Endothelial cell of umbilical vein (primary cell): ENCODE data around the gene MCU. TPM values are rescaled to one million over a fixed set of nuclear protein-coding genes. Genes with fewer than 3 reads are reported as not detected.

ENCODE experiments used
- BruUV-seq: library from RNA; stranded (reverse); fragments of 400-500 nt; replicated peaks from 2 replicates; lab custom pipeline; 2021; lab: Mats Ljungman, UMichigan
- CTCF ChIA-PET: fragments of 300-600, 350-600 bp; sonication (Branson Sonifier 250); formaldehyde crosslinking; loops from one replicate; lab custom pipeline; 2021; ENCODE audit warnings: antibody characterized with exemption, inconsistent platforms; lab: Charles Lee
- POLR2A ChIA-PET: fragments of 300-600, 350-600 bp; sonication (Branson Sonifier 250); formaldehyde crosslinking; loops from one replicate; lab custom pipeline; 2021; ENCODE audit warnings: antibody characterized with exemption, inconsistent platforms; lab: Charles Lee
- DNase-seq: peaks from one replicate; pipeline ENCODE4 v3.0.0-alpha.2; 2011; ENCODE audit warnings: low read depth, low spot score
- FAIRE-seq: peaks from 2 replicates; lab custom pipeline; 2011; peaks lifted over from hg19 to GRCh38; lab: Jason Lieb, UNC
- H2AFZ ChIP-seq: 2 replicates; pipeline ENCODE4 v1.6.0; 2012; ENCODE audit warnings: low read depth, low read length, control low read depth, inconsistent platforms
- H3K27ac ChIP-seq: 2 replicates; pipeline ENCODE4 v1.5.1; 2011; ENCODE audit warnings: low read depth, mild to moderate bottlenecking, control low read depth, low read length, moderate library complexity; ENCODE audit not compliant: insufficient read depth
- H3K27me3 ChIP-seq, 2 experiments: 2 replicates each; pipeline versions ENCODE4 v1.6.0 to v1.6.1; 2011; ENCODE audit warnings: low read length in 2 of 2, mixed read lengths in 1 of 2; ENCODE audit not compliant: control insufficient read depth in 2 of 2, insufficient read depth in 2 of 2
- H3K36me3 ChIP-seq, 2 experiments: 2 replicates in 1 of 2; 3 replicates in 1 of 2; pipeline ENCODE4 v1.5.1; 2011; ENCODE audit warnings: low read length in 2 of 2, mild to moderate bottlenecking in 1 of 2, moderate library complexity in 1 of 2; ENCODE audit not compliant: control insufficient read depth in 2 of 2, insufficient read depth in 2 of 2; ENCODE audit errors: extremely low read depth in 1 of 2
- H3K4me1 ChIP-seq: 3 replicates; pipeline ENCODE4 v1.5.1; 2011; ENCODE audit warnings: mild to moderate bottlenecking, low read length; ENCODE audit not compliant: control insufficient read depth, insufficient read depth; ENCODE audit errors: extremely low read depth
- H3K4me2 ChIP-seq: 2 replicates; pipeline ENCODE4 v1.6.1; 2011; ENCODE audit warnings: low read length, control low read depth, mixed read lengths; ENCODE audit not compliant: insufficient read depth
- H3K4me3 ChIP-seq, 3 experiments: fragments of 200-600 bp in 1 of 3; sonication (generic), shearing (Covaris generic) in 1 of 3; replicated peaks in 1 of 3; 2 replicates each; pipeline ENCODE4 v1.5.1; 2011 to 2016; ENCODE audit warnings: control low read depth in 3 of 3, low read length in 3 of 3, mild to moderate bottlenecking in 2 of 3, inconsistent platforms in 1 of 3, low read depth in 1 of 3, moderate library complexity in 1 of 3; ENCODE audit not compliant: insufficient read depth in 1 of 3
- H3K79me2 ChIP-seq: 2 replicates; pipeline ENCODE4 v1.6.0; 2012; ENCODE audit warnings: low read length, inconsistent platforms; ENCODE audit not compliant: control insufficient read depth, insufficient read depth
- H3K9ac ChIP-seq: replicated peaks from 2 replicates; pipeline ENCODE3; 2011; ENCODE audit warnings: low read length, control low read depth; ENCODE audit not compliant: insufficient read depth; ENCODE audit errors: extremely low read depth
- H3K9me1 ChIP-seq: replicated peaks from 3 replicates; pipeline ENCODE4 v1.6.0; 2011; ENCODE audit warnings: mild to moderate bottlenecking, low read length; ENCODE audit not compliant: control insufficient read depth, insufficient read depth; ENCODE audit errors: extremely low read depth
- H3K9me3 ChIP-seq: replicated peaks from 2 replicates; pipeline ENCODE4 v1.5.1; 2012; ENCODE audit warnings: low read length, inconsistent platforms; ENCODE audit not compliant: control insufficient read depth, insufficient read depth
- H4K20me1 ChIP-seq: replicated peaks from 2 replicates; pipeline ENCODE3; 2011; ENCODE audit warnings: mild to moderate bottlenecking, low read length; ENCODE audit not compliant: control insufficient read depth, insufficient read depth; ENCODE audit errors: extremely low read depth
- CTCF ChIP-seq, 2 donors: IDR thresholded peaks; 1 replicate in 1 of 2; 2 replicates in 1 of 2; pipeline ENCODE4 v1.5.1; 2011; ENCODE audit warnings: low read length in 2 of 2, mild to moderate bottlenecking in 2 of 2, moderate library complexity in 2 of 2, control low read depth in 1 of 2, inconsistent platforms in 1 of 2, low read depth in 1 of 2; ENCODE audit not compliant: insufficient read depth in 1 of 2; ENCODE audit errors: extremely low read depth in 1 of 2
- EZH2 ChIP-seq: IDR thresholded peaks from 2 replicates; pipeline ENCODE4 v1.6.1; 2012; ENCODE audit warnings: borderline replicate concordance, low read depth, mild to moderate bottlenecking, moderate library complexity, low read length, inconsistent platforms; ENCODE audit not compliant: severe bottlenecking
- FOS ChIP-seq: IDR thresholded peaks from 2 replicates; pipeline ENCODE4 v1.6.1; 2011; ENCODE audit warnings: mild to moderate bottlenecking, low read length, moderate library complexity, borderline replicate concordance; ENCODE audit not compliant: insufficient read depth
- GATA2 ChIP-seq: IDR thresholded peaks from 2 replicates; pipeline ENCODE4 v1.7.0; 2011; ENCODE audit warnings: low read depth, mild to moderate bottlenecking, moderate library complexity, mixed read lengths, low read length; ENCODE audit not compliant: insufficient read length, insufficient read depth
- JUN ChIP-seq: IDR thresholded peaks from 2 replicates; pipeline ENCODE4 v1.6.1; 2011; ENCODE audit warnings: borderline replicate concordance, low read depth; ENCODE audit not compliant: insufficient read length, insufficient read depth
- MAX ChIP-seq: IDR thresholded peaks from 2 replicates; pipeline ENCODE4 v1.6.1; 2011; ENCODE audit not compliant: insufficient read depth, insufficient read length
- MYC ChIP-seq: IDR thresholded peaks from one replicate; pipeline ENCODE4 v1.6.1; 2011; ENCODE audit warnings: mild to moderate bottlenecking, low read depth, low read length
- POLR2A ChIP-seq: IDR thresholded peaks from 2 replicates; pipeline ENCODE4 v1.6.1; 2012; ENCODE audit warnings: low read depth, mild to moderate bottlenecking, control low read depth, low read length
- POLR2AphosphoS5 ChIP-seq: IDR thresholded peaks from 2 replicates; pipeline ENCODE4 v1.6.1; 2012; ENCODE audit warnings: low read depth, mild to moderate bottlenecking, control low read depth, low read length, moderate library complexity; ENCODE audit not compliant: insufficient read depth
- dilution Hi-C: fragments of 300-500 bp; cut with MboI; formaldehyde crosslinking; loops from one replicate; pipeline ENCODE4 v1.15.0; 2019; ENCODE audit warnings: low sequenced_read_pairs; ENCODE audit not compliant: extremely low pct_ligation_motif_present
- intact Hi-C: fragments of 100-400 bp; cut with micrococcal nuclease; formaldehyde crosslinking; loops from one replicate; pipeline ENCODE4 v1.10.0; 2022
- polyA plus RNA-seq, 4 experiments: library from polyadenylated mRNA; depleted of rRNA in 3 of 4; stranded (reverse) in 3 of 4; unstranded in 1 of 4; fragments of >200 nt; gene quantifications; 2 replicates each; pipeline versions ENCODE4 v1.2.1 to v1.2.3, GENCODE V29; 2011 to 2012; ENCODE audit warnings: missing spikeins in 1 of 4
- total RNA-seq: library from RNA; stranded (reverse); gene quantifications from 2 replicates; pipeline ENCODE4 v1.2.3, GENCODE V29; 2021

Gene MCU
- total and polyA plus RNA-seq, 2 donors (not counting 3 experiments of a cell fraction or from before 2014, with no cell fraction given), result 25.2 to 37.2 TPM

GRCh38 chr10:72682638-72683037, 9.3 kb upstream of the MCU start:
- H3K4me2 ChIP-seq, result no peak overlapping the region
- DNase-seq (no peak), FAIRE-seq (no peak)
- no peaks in the 10 kb centered on the region for H3K4me1 ChIP-seq
- H3K27me3 ChIP-seq, result no peaks in the 10 kb centered on the region
- H4K20me1 ChIP-seq, result no peaks in the 10 kb centered on the region
- intact Hi-C loops, result no loop called here
- TF ChIP-seq GATA2 (no peak), CTCF (IDR thresholded peaks at IDR 0.05; ENCODE audit: extremely low read depth in 1 of 2, insufficient read depth in 1 of 2, low read depth in 1 of 2, low read length in 2 of 2) (no peak), MYC (no peak), EZH2 (no peak), POLR2A (no peak), JUN (no peak), FOS (no peak), MAX (no peak), POLR2AphosphoS5 (no peak)
- H3K79me2 ChIP-seq, result no peaks in the 10 kb centered on the region
- no peak overlapping the region for H3K27ac ChIP-seq
- H2AFZ ChIP-seq, result no peak overlapping the region
- no peak overlapping the region for H3K4me3 ChIP-seq
- H3K9me1 ChIP-seq, result no peaks in the 10 kb centered on the region
- no TSS peak for BruUV-seq
- H3K9me3 ChIP-seq, result no peaks in the 10 kb centered on the region
- POLR2A ChIA-PET, result no interaction called here
- dilution Hi-C loops, result no loop called here
- H3K9ac ChIP-seq, result no peak overlapping the region
- no peaks in the 10 kb centered on the region for H3K36me3 ChIP-seq
- CTCF ChIA-PET, result interaction anchor here (1.1 kb wide), 1 partner anchor 10 kb away, joined by 3 read pairs; no protein-coding TSS in a partner anchor
